ENCODE measurements around the gene CAMK2A. TPM values are rescaled to one million over a fixed set of nuclear protein-coding genes. Genes with fewer than 3 reads are reported as not detected.

Gene CAMK2A
- total and polyA plus RNA-seq, 2 of the 4 experiments (the other 2 are of a cell fraction), result 0.18 to 0.19 TPM

GRCh38 chr5:150293091-150293941, 3.7 kb upstream of the CAMK2A start (continued):
- TF ChIP-seq ELK1 (IDR thresholded peaks at IDR 0.05; ENCODE audit: borderline replicate concordance, low read depth, low read length) (no peak), POLR2A (IDR thresholded peaks at IDR 0.05; ENCODE audit: low read depth, low read length) (no peak), RCOR1 (IDR thresholded peaks at IDR 0.05; ENCODE audit: insufficient replicate concordance, low read length) (no peak)

All from IMR-90 (cell line).